Activated CD4-positive, CD25-positive, alpha-beta regulatory T cell treated with anti-CD3 and anti-CD28 coated beads, Interleukin-2, amount 50 U/mL, for 24 hours (primary cell): Measurements from ENCODE around the gene C1orf21.

Experiments
- ATAC-seq, 2 donors: fragments of 150-1000 bp; cut with Tn5 transposase; one replicate each; pipeline ENCODE4 v1.10.0; 2021; ENCODE audit warnings: mild to moderate bottlenecking in 1 of 2, moderate library complexity in 1 of 2

Gene C1orf21

DNA sequence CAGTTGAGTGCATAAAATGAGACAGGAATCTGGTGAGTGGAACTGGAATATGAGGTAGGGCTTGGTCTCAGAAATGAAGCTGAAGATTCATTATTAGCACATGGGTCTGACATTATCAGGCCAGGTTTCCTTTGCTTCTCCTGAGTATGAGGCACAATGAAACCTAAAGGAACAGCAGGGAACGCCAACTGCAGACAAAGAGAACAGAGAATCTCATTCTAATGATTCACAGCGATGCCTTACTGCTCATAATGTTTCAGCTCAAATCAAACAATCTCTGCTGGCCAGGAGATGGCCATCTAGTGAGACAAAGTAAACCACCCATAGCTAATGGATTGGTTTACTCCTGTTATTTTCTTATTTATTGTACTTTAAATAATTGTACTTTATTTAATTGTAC, 133.5 kb downstream of the C1orf21 start:
- ATAC-seq: no peak

- no peak for ATAC-seq
Measured at GRCh38 chr1:184524248-184524647, 137.4 kb downstream of the C1orf21 start.

DNA sequence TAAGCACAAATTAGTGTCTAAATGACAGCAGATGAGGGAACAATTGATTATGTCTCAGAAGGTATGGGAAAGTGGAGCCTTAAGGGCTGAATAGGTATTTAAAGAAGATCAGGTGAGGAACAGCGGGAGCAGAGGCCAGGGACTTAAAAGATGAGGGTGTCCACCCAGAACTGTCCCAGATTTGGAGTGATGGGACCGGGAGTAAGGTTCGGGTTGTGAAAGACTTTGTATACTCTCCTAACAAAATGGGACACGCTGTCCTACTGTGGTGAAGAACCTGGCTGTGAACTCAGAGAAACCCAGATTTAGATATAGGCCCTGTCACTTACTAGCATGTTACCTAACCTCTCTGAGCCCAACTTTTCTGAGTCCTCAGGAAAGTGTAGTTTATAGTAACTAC, 140.6 kb downstream of the C1orf21 start:
- no peak for ATAC-seq

- no peak for ATAC-seq
Measured at GRCh38 chr1:184530226-184530625, 143.4 kb downstream of the C1orf21 start.

GRCh38 chr1:184531296-184531695, 144.5 kb downstream of the C1orf21 start:
- no peak for ATAC-seq

GRCh38 chr1:184532199-184532598, 145.4 kb downstream of the C1orf21 start:
- ATAC-seq: no peak

GRCh38 chr1:184533049-184533448, 146.2 kb downstream of the C1orf21 start:
- ATAC-seq: no peak

GRCh38 chr1:184533915-184534314, 147.1 kb downstream of the C1orf21 start:
- no peak for ATAC-seq

DNA sequence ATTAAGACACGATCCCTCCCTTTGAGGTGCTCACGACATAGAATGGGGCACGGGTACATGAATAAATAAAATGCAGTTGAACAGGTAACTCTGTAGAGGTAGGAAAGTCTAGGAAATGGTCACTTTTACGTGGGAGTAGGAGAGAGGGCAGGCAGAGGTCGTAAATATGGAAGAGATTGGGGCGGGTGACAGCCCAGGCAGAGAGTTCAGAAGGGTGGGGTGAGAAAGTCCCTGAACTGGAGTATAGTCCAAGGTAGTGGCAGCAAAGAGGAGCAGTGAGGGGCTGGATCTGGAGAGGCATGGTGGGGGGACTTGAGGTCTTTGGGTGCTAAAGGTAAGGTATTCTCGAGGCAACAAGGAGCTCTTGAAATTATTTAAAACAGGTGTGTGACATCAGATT, 147.9 kb downstream of the C1orf21 start:
- ATAC-seq: no peak

DNA sequence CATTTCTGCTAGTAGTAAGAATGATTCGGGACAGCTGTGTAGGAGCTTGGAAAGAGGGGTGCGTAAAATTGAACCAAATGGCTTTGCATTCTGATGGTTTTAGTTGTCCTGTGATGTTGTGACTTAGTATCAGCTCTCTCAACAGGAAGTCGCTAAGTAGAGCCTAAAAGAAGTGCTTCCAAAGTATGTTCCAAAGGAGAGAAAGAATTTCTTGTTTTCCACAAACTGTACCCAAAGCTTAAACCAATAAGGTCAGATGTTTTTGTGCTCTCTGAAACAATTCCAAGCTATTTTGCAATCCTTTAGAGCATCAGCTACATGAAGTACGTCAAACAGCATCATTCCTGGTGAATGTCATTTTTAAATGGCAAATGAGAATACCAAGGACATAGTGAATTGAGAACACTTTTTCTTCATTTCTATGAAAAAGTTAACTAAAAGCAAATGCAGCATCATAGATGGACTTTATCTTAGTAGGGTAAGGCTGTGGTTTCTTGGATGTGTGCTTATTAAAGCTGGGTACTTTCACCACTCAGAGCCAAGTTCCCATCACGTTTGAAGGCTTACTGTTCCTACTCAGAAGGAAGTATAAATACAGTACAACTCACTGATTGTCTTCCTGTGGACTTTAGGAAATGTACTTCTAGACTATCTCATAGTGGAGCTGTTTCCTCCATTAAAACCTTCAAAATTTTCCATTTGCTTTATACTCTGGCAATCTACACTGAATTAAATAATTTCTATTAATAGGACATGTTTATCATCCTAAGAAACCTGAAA, 148.6 kb downstream of the C1orf21 start:
- ATAC-seq: no peak

DNA sequence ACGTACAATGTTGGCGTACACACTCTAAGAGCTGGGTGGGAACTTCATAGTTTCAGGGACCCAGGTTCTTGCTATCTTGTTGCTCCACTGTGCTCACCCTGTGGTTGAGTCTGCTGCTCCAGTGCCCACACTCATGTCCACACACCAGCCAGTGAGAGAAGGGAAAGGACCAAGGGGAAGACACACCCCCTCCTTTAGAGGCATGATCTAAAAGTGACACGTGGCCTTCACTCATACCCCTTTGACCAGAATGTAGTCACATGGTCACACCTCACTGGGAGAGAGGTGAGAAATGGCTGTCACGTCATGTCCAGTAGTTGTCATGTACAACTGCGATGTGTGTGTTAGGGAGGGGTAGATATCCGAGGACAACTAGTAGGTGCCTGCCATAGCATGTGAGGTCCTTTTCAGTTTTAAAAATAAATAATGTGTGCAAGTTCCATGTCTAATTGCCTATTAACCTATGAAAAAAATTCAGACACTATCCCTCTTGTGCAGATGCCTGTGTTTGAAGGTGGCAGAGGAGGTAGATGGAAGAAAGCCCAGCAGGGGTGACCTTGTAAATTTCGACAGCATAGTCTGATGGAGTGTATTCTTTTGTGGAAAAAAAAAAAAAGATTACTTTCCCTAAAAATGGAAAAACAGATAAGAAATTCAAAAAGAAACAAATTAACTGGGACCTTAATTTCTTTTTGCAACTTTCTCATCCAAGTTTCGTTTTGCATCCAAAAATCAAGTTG, 149.6 kb downstream of the C1orf21 start:
- no peak for ATAC-seq

GRCh38 chr1:184539580-184539979, 152.8 kb downstream of the C1orf21 start:
- no peak for ATAC-seq

GRCh38 chr1:184541537-184542152, 154.8 kb downstream of the C1orf21 start:
- no peak for ATAC-seq

DNA sequence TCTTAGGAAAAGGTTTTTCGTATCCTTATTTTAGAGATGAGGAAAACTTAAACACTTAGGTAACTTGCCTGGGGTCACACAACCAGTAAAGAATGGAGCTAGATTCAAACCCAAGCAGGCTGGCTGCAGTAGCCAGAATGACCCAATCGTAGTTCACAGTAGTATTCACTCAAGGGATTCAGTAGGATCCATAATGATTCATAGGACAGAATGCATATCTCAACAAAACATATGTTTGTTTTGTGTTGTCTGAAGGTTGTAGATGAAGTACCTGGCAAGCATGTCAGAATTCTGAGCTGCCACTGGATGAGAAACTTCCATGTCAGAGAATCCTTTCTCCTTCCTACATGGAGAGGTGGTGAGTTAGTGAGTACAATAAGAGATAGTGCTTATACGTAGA, 155.5 kb downstream of the C1orf21 start:
- no peak for ATAC-seq

DNA sequence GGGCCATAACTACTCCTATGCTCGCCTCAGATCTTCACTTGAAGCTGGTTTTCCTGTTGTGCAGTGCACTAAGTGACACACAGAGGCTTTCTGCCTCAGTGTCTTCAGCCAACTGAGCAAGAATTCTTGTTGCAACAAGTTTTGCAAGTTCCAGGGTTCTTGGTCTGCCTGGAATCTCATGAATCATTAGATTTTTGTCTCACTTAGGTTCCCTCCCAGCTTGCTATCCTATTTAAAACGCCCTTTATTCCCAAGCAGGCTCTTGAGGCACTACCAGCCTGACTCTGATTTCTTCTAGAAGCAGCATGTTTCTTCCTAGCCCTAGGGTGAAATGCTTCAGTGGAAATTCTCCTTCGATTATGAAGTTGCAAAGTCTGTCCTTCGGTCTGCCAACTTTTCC, 158.8 kb downstream of the C1orf21 start:
- no peak for ATAC-seq

DNA sequence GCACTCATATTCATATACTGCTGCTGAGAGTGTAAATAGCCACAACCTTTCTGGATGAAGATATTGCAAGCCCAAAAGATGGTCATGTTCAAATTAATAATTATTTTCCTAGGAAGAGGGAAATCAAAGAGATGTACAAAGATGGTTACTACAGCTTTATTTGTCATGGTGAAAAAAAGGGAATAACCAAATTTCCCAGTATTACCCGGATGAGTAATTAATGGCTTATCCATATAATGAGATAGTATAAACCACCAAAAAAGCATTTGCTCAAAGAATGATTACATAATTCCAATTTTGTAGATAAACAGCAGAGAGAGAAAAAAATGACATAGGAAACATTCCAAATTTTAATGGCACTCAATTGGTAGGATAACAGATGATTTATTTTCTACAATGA, 165.6 kb downstream of the C1orf21 start:
- ATAC-seq: no peak

DNA sequence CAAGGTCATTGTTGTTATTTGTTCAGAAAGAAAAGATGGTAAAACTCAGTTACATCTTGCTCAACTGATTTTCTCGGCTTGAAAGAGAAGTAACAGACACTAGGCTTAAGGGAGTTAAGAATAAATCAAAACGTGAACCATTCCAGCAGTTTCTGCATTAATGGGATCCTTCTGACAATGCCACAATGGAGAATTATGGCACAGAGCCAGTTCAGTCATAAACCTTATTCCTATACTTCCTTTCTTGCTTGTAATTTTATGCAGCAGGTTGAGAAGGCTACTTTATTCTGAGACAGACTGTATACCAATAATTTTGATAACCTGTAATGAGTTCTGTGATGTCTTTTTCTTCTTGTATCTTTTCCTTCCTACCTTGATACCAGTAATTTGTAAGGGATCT, 167.0 kb downstream of the C1orf21 start:
- no peak for ATAC-seq

GRCh38 chr1:184555665-184556641, 169.1 kb downstream of the C1orf21 start:
- ATAC-seq: no peak

DNA sequence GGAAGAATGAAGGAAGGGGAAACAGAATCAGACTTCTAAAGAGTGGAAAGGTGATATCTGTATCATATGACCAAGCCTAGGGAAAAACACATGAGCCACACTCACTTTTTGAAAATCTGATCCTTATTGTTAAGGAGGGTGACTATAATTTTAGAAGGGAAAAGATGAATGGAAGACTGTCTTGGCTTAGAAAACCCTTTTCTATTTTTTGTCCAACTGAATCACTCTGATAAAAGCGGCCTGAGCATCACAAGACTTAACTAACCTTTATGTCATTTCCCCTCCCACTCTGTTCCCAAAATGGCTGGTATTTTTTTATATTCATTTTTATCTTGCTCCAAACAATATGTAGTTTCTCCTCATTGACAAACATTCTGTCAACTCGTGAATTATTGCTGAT, 169.8 kb downstream of the C1orf21 start:
- no peak for ATAC-seq

DNA sequence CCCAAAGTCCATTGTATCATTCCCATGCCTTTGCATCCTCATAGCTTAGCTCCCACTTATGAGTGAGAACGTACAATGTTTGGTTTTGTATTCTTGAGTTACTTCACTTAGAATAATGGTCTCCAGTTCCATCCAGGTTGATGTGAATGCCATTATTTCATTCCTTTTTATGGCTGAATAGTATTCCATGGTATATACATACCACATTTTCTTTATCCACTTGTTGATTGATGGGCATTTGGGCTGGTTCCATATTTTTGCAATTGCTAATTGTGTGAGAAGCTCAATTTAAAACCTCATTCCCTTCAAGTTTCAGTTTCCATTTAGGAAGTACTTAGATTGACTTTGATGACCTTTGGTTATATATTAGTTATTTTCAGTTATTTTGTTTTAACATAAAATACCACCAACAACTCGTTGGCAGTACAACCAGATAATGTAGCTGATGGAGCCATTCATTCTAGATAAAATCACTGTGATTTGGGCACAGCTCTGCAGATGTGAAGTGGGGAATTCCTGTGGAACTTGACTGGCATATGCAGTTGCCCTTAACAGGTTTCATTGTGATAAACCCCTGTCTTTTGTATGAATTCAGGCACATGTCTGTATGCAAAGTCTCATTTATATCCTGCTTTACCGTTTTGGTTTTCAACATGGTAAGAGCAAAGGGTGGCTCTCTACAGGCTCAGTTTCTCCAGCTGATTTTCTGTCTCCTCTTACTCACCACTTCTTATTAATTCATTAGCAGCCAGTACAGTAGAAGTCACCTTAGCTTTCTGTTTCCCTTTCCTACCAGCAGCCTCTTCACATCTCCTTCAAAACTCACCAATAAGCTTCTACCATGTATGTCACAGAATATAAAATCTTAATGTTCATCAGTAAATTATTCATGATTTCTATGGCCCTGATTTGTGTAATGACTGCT, 170.9 kb downstream of the C1orf21 start:
- ATAC-seq: no peak

DNA sequence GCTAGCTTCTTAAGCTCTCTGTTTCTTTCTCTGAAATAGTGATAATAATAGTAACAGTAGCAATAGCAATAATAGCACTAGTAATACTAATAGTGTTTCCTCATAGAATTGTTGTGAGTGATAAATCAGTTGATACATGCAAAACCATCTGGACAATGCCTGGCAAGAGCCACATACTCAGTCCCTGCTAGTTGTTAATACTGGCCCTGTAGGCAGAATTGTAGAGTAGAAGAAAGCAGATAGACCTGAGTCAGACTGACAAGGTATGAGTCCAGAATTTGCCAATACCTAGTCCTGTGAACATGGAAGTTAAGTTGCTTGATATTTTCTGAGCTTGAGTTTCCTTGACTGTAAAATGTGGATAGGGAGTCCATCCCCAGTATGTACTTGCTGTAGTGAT, 171.9 kb downstream of the C1orf21 start:
- ATAC-seq: no peak
